HG03159 (cell line): ENCODE measurements around the gene SAPCD2.
"Not testable (repeated sequence)": the region's sequence is repeated elsewhere in the genome, so short reads cannot be mapped to it uniquely, and the experiment has no call there.

Experiments
- ATAC-seq: cut with Tn5 transposase; IDR thresholded peaks from one replicate; pipeline ENCODE4 v1.9.1; 2021; ENCODE audit warnings: mild to moderate bottlenecking, moderate library complexity; ENCODE audit not compliant: unreplicated experiment

SAPCD2 gene

GRCh38 chr9:137034039-137034708 is 36.2 kb downstream of the SAPCD2 start:
- ATAC-seq: no peak

GRCh38 chr9:137033481-137033880 is 36.9 kb downstream of the SAPCD2 start:
- ATAC-seq: not testable (repeated sequence)

GRCh38 chr9:137032858-137033257 is 37.5 kb downstream of the SAPCD2 start:
- no peak for ATAC-seq

GRCh38 chr9:137031904-137032640 is 38.3 kb downstream of the SAPCD2 start, which contains the start of gene FUT7:
Gene FUT7 (minus strand): TSS chr9:137032088. CDS start chr9:137031991, 97 bp downstream.
- ATAC-seq: no peak

- no peak for ATAC-seq
These were observed 39.5 kb downstream of the SAPCD2 start for GRCh38 chr9:137030538-137031527.

GRCh38 chr9:137030006-137030405 is 40.4 kb downstream of the SAPCD2 start:
- ATAC-seq: no peak

- peak; percentile 44 for ATAC-seq
These were observed 41.1 kb downstream of the SAPCD2 start for GRCh38 chr9:137029058-137029936.

GRCh38 chr9:137028263-137029057 is 41.9 kb downstream of the SAPCD2 start:
- peak; percentile 53 for ATAC-seq

GRCh38 chr9:137027369-137028262 is 42.7 kb downstream of the SAPCD2 start, which contains the start of gene ABCA2:
Gene ABCA2 (minus strand): TSS chr9:137028237. CDS start chr9:137028140, 97 bp downstream.
- ATAC-seq: no peak

- no peak for ATAC-seq
These were observed 43.5 kb downstream of the SAPCD2 start for GRCh38 chr9:137026828-137027227.

- ATAC-seq: no peak
These were observed 44.0 kb downstream of the SAPCD2 start for GRCh38 chr9:137026384-137026783.

GRCh38 chr9:137025517-137025966 is 44.8 kb downstream of the SAPCD2 start:
- ATAC-seq: no peak

GRCh38 chr9:137023583-137023991 is 46.8 kb downstream of the SAPCD2 start:
- ATAC-seq: no peak

- ATAC-seq: no peak
These were observed 47.2 kb downstream of the SAPCD2 start for GRCh38 chr9:137023157-137023556.

GRCh38 chr9:137022662-137023008 is 47.7 kb downstream of the SAPCD2 start:
- ATAC-seq: no peak

GRCh38 chr9:137021979-137022661 is 48.2 kb downstream of the SAPCD2 start:
- no peak for ATAC-seq

GRCh38 chr9:137021568-137021978 is 48.8 kb downstream of the SAPCD2 start:
- no peak for ATAC-seq
